ENCODE data around the gene ITGBL1. TPM values are rescaled to one million over a fixed set of nuclear protein-coding genes. Genes with fewer than 3 reads are reported as not detected.

Gene ITGBL1
- total and polyA plus RNA-seq, 2 donors (not counting 3 experiments of a cell fraction or from before 2014, with no cell fraction given): 4.6 to 8.8 TPM

GRCh38 chr13:101576455-101576854 is 124.0 kb downstream of the ITGBL1 start:
- Histone ChIP-seq H3K27ac (ENCODE audit: insufficient read depth, low read depth, low read length) (peak overlapping the region; percentile 26), H3K9me3 (replicated peaks; ENCODE audit: control insufficient read depth, insufficient read depth, low read length) (no peaks in the 10 kb centered on the region), H3K4me3 (replicated peaks in 1 of 3; ENCODE audit: insufficient read depth in 1 of 3, low read depth in 1 of 3, low read length in 3 of 3) (no peak overlapping the region), H3K4me2 (ENCODE audit: insufficient read depth, low read length) (no peak overlapping the region), H3K27me3 (ENCODE audit: control insufficient read depth in 2 of 2, insufficient read depth in 2 of 2, low read length in 2 of 2) (no peaks in the 10 kb centered on the region), H3K9ac (replicated peaks; ENCODE audit: extremely low read depth, insufficient read depth, low read length) (no peak overlapping the region), H3K79me2 (ENCODE audit: control insufficient read depth, insufficient read depth, low read length) (no peaks in the 10 kb centered on the region), H4K20me1 (replicated peaks; ENCODE audit: control insufficient read depth, extremely low read depth, insufficient read depth, low read length) (no peaks in the 10 kb centered on the region), H2AFZ (ENCODE audit: low read depth, low read length) (no peak overlapping the region), H3K9me1 (replicated peaks; ENCODE audit: control insufficient read depth, extremely low read depth, insufficient read depth, low read length) (no peaks in the 10 kb centered on the region), H3K4me1 (ENCODE audit: control insufficient read depth, extremely low read depth, insufficient read depth, low read length) (peaks cover 22% of the 10 kb centered on the region), H3K36me3 (ENCODE audit: control insufficient read depth in 2 of 2, extremely low read depth in 1 of 2, insufficient read depth in 2 of 2, low read length in 2 of 2) (no peaks in the 10 kb centered on the region)
- peak; percentile 88 for FAIRE-seq
- intact Hi-C loops (cut with micrococcal nuclease): no loop called here
- CTCF ChIA-PET: interaction anchor here (1.3 kb wide), 1 partner anchor 62 kb away, joined by 3 read pairs; no protein-coding TSS in a partner anchor
- no peak for TF ChIP-seq POLR2AphosphoS5 (IDR thresholded peaks at IDR 0.05; ENCODE audit: insufficient read depth, low read depth, low read length)
- no peak for TF ChIP-seq EZH2 (IDR thresholded peaks at IDR 0.05; ENCODE audit: borderline replicate concordance, low read depth, low read length, severe bottlenecking)
- TF ChIP-seq, protein P1, sequence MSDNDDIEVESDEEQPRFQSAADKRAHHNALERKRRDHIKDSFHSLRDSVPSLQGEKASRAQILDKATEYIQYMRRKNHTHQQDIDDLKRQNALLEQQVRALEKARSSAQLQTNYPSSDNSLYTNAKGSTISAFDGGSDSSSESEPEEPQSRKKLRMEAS (IDR thresholded peaks at IDR 0.05; ENCODE audit: insufficient read depth, insufficient read length): no peak
- TF ChIP-seq JUN (IDR thresholded peaks at IDR 0.05; ENCODE audit: borderline replicate concordance, insufficient read depth, insufficient read length, low read depth): no peak
- no peak for TF ChIP-seq POLR2A (IDR thresholded peaks at IDR 0.05; ENCODE audit: low read depth, low read length)
- TF ChIP-seq FOS (IDR thresholded peaks at IDR 0.05; ENCODE audit: borderline replicate concordance, insufficient read depth, low read length): no peak
- no peak for TF ChIP-seq GATA2 (IDR thresholded peaks at IDR 0.05; ENCODE audit: insufficient read depth, insufficient read length, low read depth, low read length)
- no peak for TF ChIP-seq MYC (IDR thresholded peaks at IDR 0.05; ENCODE audit: low read depth, low read length)
- dilution Hi-C loops (cut with MboI; ENCODE audit: extremely low pct_ligation_motif_present, low sequenced_read_pairs): no loop called here
- no TSS peak for BruUV-seq (replicated peaks)
- DNase-seq (ENCODE audit: low read depth, low spot score): no peak
- POLR2A ChIA-PET: no interaction called here

GRCh38 chr13:101576977-101577376 is 124.5 kb downstream of the ITGBL1 start:
- Histone ChIP-seq H3K4me2 (ENCODE audit: insufficient read depth, low read length) (no peak overlapping the region), H4K20me1 (replicated peaks; ENCODE audit: control insufficient read depth, extremely low read depth, insufficient read depth, low read length) (no peaks in the 10 kb centered on the region), H3K4me3 (replicated peaks in 1 of 3; ENCODE audit: insufficient read depth in 1 of 3, low read depth in 1 of 3, low read length in 3 of 3) (no peak overlapping the region), H3K9me1 (replicated peaks; ENCODE audit: control insufficient read depth, extremely low read depth, insufficient read depth, low read length) (no peaks in the 10 kb centered on the region), H3K9me3 (replicated peaks; ENCODE audit: control insufficient read depth, insufficient read depth, low read length) (no peaks in the 10 kb centered on the region), H3K27me3 (ENCODE audit: control insufficient read depth in 2 of 2, insufficient read depth in 2 of 2, low read length in 2 of 2) (no peaks in the 10 kb centered on the region), H3K9ac (replicated peaks; ENCODE audit: extremely low read depth, insufficient read depth, low read length) (no peak overlapping the region), H3K27ac (ENCODE audit: insufficient read depth, low read depth, low read length) (no peak overlapping the region), H2AFZ (ENCODE audit: low read depth, low read length) (no peak overlapping the region), H3K36me3 (ENCODE audit: control insufficient read depth in 2 of 2, extremely low read depth in 1 of 2, insufficient read depth in 2 of 2, low read length in 2 of 2) (no peaks in the 10 kb centered on the region), H3K4me1 (ENCODE audit: control insufficient read depth, extremely low read depth, insufficient read depth, low read length) (peaks cover 22% of the 10 kb centered on the region), H3K79me2 (ENCODE audit: control insufficient read depth, insufficient read depth, low read length) (no peaks in the 10 kb centered on the region)
- no peak for TF ChIP-seq EZH2 (IDR thresholded peaks at IDR 0.05; ENCODE audit: borderline replicate concordance, low read depth, low read length, severe bottlenecking)
- TF ChIP-seq FOS (IDR thresholded peaks at IDR 0.05; ENCODE audit: borderline replicate concordance, insufficient read depth, low read length): no peak
- TF ChIP-seq MYC (IDR thresholded peaks at IDR 0.05; ENCODE audit: low read depth, low read length): no peak
- TF ChIP-seq, protein P2, sequence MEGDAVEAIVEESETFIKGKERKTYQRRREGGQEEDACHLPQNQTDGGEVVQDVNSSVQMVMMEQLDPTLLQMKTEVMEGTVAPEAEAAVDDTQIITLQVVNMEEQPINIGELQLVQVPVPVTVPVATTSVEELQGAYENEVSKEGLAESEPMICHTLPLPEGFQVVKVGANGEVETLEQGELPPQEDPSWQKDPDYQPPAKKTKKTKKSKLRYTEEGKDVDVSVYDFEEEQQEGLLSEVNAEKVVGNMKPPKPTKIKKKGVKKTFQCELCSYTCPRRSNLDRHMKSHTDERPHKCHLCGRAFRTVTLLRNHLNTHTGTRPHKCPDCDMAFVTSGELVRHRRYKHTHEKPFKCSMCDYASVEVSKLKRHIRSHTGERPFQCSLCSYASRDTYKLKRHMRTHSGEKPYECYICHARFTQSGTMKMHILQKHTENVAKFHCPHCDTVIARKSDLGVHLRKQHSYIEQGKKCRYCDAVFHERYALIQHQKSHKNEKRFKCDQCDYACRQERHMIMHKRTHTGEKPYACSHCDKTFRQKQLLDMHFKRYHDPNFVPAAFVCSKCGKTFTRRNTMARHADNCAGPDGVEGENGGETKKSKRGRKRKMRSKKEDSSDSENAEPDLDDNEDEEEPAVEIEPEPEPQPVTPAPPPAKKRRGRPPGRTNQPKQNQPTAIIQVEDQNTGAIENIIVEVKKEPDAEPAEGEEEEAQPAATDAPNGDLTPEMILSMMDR (IDR thresholded peaks at IDR 0.05; ENCODE audit: extremely low read depth in 1 of 2, insufficient read depth in 1 of 2, low read depth in 1 of 2, low read length in 2 of 2): no peak
- no peak for TF ChIP-seq GATA2 (IDR thresholded peaks at IDR 0.05; ENCODE audit: insufficient read depth, insufficient read length, low read depth, low read length)
- TF ChIP-seq, protein P1 (IDR thresholded peaks at IDR 0.05; ENCODE audit: insufficient read depth, insufficient read length): no peak
- no peak for TF ChIP-seq POLR2A (IDR thresholded peaks at IDR 0.05; ENCODE audit: low read depth, low read length)
- no peak for TF ChIP-seq POLR2AphosphoS5 (IDR thresholded peaks at IDR 0.05; ENCODE audit: insufficient read depth, low read depth, low read length)
- no peak for TF ChIP-seq JUN (IDR thresholded peaks at IDR 0.05; ENCODE audit: borderline replicate concordance, insufficient read depth, insufficient read length, low read depth)
- dilution Hi-C loops (cut with MboI; ENCODE audit: extremely low pct_ligation_motif_present, low sequenced_read_pairs) (no loop called here), intact Hi-C loops (cut with micrococcal nuclease) (no loop called here)
- ChIA-PET CTCF (interaction anchor here (1.3 kb wide), 1 partner anchor 63 kb away, joined by 3 read pairs; no protein-coding TSS in a partner anchor), POLR2A (no interaction called here)
- FAIRE-seq: no peak
- DNase-seq (ENCODE audit: low read depth, low spot score): no peak
- BruUV-seq (replicated peaks): no TSS peak

Data from endothelial cell of umbilical vein (primary cell).